Measurements from ENCODE around the gene HERC2.

The HERC2 gene

GRCh38 chr15:28109626-28110455 is 212.1 kb downstream of the HERC2 start:
- no peak for DNase-seq

- no peak for DNase-seq
Observed at GRCh38 chr15:28107904-28108275, 214.1 kb downstream of the HERC2 start.

GRCh38 chr15:28107111-28107903 is 214.7 kb downstream of the HERC2 start:
- DNase-seq: peak; percentile 11

GRCh38 chr15:28106294-28107110 is 215.5 kb downstream of the HERC2 start:
- peak; percentile 16 for DNase-seq

DNA sequence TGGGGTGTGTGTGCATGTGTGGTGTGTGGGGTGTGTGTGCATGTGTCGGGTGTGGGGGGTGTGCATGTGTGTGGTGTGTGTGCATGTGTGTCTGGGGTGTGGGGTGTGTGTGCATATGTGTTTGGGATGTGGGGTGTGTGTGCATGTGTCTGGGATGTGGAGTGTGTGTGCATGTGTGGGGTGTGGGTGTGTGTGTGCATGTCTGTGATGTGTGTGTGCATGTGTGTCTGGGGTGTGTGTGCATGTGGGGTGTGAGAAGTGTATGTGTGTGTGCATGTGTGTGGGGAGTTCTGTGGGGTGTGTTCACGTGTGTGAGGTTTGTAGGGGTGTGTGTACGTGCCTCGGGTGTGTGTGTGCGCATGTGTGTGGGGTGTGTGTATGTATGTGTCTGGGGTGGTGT is 216.2 kb downstream of the HERC2 start:
- no peak for DNase-seq

- DNase-seq: no peak
Observed at GRCh38 chr15:28105224-28105791, 216.7 kb downstream of the HERC2 start.

DNA sequence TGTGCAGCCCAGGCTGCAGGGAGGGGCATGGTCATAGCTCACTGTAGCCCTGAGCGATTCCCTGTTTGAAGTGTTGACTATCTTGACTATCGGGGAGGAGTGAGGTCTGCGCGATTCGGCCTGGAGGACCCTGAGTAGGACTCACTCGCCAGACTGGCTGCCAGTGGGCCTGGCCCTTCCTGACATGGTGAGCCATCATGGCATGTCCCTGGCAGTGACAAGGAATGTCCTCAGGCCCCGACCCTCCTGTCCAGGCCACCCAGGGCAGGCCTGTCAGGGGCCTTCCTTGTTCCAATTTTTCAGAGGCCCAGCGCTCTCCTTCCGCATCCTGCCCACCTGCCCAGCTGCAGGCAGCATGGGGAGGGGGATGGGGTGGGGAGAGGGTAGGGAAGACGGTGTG is 217.7 kb downstream of the HERC2 start:
- no peak for DNase-seq

DNA sequence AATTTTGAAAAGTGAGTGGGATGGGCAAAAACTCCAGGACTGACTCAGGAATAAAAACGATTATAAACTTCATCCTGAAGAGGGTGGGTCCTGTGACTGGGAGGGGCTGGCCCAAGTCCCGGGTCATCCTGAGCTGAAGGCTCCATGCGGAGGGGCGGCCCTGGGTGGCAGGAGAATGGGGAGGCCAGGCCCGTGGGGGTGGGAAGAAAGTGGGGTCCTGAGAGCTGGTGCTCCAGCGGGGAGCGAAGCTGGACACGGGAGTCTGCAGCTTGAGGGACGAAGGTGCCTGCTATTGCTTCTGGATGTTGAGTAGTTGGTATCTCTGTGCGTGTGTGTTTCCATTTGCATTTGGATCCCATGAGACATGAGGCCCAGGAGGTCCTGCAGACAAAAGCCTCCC is 218.1 kb downstream of the HERC2 start:
- no peak for DNase-seq

- DNase-seq: no peak
Observed at GRCh38 chr15:28101983-28102441, 220.0 kb downstream of the HERC2 start.

DNA sequence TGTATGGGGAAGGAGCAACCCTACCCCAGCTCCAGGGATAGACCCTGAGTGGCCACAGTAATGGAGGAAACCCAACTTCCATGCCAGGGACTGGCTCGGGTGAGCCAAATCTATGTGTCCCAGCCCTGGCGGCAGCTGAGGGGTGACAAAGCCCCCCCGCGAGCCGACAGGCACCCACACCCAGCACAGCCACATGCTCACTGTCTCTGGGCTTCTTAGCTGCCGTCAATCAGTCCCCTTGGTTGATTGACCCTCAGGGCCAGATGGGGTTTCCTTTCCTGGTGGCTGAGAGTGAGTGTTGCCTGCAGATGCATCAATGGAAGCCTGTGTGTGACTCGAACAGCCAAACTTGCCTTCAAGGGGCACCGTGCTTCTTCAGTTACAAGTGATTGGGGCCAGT is 220.8 kb downstream of the HERC2 start:
- DNase-seq: no peak

- DNase-seq: no peak
Observed at GRCh38 chr15:28100516-28101195, 221.3 kb downstream of the HERC2 start.

DNA sequence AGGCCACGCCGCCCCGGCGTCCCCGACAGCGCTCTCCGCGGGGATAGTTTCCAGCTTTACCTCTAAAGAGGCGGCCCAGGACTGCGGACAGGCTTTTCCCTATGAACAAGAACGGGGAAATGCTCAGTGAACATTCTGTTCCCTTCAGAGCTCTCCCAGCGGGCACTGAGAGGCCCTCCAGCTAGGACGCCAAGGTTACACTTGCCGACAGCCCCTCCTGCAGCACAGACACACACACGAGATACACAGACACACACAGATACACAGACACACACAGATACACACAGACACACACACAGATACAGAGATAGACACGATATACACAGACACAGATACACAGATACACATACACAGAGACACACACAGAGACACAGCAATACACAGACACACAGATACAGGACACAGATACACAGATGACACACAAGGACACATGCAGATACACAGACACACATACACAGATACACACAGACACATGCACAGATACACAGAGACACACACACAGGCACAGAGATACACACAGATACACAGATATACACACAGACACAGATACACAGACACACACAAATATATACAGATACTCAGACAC is 222.3 kb downstream of the HERC2 start:
- no peak for DNase-seq

DNA sequence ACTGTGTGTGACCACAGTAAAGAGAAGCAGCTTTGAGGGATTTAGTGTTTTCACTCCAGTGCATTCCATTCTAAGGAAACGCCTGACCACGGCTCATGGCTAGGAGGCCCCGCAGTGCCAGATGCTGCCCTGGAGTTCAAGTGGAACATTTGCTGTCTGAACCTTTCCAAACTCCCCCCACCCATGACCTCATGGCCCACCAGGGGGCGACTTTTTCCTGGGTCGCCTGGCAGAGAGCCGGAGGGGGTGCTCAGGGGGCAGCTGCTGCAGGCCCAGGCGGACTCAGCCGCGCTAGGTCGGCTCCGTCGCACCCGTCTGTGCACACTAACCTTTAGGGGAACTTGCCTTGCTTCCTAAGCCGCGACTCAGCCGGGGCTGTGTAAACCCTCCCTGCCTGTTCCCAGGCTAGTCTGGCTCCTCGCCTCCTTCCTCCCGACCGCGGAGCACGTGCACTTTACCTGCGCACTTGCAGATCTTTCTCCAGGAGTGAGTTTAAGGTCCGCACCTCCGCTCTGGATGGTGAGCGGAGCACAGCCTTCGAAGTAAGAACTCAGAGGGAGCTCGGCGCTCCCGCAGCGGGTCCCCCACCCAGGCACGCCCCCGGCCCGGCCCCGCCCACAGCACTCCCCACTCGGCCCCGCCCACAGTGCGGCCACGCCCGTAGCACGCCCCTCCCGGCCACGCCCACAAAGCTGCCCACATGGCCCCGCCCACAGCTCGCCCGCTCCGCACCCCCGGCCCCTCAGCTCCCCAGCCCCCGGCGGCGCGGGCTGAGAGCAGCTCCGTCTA is 223.0 kb downstream of the HERC2 start, which contains the start of gene OCA2:
OCA2 (minus strand) TSS at position 550 of the 789 bp plus-strand sequence. CDS start 17,441 bp downstream, outside the sequence.
- DNase-seq: peak; percentile 61

- DNase-seq: no peak
Observed at GRCh38 chr15:28098360-28098765, 223.6 kb downstream of the HERC2 start.

DNA sequence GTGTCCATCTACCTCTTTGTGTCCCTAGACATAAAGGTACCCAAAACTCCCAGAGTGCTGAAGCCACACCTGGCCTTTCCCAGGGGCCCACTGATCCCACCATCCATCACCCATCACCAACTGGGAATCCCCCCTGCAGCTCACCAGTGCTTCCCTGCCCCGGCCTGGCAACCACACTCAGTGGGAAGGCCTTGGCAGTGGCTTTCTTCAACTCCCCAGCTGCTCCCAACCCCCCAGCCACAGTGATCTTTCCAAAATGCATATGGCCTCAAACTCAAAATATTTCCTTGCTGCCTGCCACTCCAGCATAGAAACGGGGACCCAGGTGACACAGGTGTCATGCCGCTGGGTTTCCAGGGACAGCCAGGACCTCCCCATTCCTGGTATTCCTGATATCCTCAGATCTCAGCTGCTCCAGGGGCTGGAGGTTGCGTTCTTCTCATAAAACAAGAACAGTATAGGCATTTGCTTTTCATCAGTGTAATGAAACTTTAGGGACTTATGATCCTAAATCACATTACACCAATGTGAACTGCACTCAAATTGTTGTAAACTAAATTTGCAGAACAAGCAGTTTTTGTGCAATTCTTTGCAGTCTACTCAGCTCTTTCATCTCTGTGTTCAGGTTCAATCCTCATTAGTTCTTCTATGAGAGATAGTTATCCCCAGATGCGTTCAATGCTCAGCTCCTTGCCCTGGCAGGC is 224.2 kb downstream of the HERC2 start:
- no peak for DNase-seq

DNA sequence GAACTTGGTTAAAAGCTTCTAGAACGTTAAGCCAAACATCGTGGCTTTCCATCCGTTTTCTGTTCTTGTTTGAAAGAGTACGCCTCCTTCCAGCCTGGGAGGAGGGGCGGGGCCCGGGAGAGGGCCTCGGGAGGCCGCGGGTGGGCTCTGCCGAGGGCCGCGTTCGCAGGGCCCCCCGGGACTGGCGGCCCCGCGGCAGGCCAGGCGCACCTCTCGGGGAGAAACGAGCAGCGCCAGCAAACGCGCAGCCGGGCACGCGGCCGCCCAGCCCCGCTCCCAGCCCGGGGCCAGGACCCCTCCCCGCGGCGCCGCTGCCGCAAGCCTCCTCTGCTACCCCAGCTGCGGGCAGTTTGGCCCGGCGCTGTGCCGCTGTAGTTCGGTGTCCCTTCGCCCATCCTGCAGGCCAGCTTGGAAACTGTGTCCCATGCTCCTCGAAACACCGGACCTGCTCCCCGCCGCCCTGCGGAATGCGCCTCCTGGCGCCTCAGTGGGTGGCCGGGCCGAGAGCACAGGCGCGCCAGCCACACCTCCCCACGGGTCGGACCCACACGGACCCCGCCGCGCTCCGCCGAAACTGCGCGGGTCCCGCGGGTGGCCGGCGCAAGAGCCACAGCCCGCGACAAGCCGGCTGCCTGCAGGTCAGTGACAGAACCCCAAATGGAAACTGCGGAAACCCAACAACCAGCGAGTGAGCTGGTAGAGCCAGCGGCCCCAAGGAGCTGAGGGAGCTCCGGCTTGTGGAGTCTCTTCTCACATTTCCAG is 225.1 kb downstream of the HERC2 start:
- DNase-seq: no peak

DNA sequence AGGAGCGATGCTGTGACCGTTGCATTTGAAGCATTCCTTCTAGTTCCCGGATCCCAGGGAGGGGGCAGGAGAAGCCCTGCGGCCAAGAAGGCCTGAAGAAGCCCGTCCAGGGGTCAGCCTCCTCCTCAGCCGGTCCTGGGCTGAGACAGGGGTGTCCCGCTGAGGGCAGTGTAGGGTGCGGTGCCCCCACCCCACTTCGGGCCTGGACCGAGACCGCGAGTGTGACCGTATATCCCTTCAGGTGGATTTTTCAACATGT is 225.6 kb downstream of the HERC2 start:
- DNase-seq: no peak

DNA sequence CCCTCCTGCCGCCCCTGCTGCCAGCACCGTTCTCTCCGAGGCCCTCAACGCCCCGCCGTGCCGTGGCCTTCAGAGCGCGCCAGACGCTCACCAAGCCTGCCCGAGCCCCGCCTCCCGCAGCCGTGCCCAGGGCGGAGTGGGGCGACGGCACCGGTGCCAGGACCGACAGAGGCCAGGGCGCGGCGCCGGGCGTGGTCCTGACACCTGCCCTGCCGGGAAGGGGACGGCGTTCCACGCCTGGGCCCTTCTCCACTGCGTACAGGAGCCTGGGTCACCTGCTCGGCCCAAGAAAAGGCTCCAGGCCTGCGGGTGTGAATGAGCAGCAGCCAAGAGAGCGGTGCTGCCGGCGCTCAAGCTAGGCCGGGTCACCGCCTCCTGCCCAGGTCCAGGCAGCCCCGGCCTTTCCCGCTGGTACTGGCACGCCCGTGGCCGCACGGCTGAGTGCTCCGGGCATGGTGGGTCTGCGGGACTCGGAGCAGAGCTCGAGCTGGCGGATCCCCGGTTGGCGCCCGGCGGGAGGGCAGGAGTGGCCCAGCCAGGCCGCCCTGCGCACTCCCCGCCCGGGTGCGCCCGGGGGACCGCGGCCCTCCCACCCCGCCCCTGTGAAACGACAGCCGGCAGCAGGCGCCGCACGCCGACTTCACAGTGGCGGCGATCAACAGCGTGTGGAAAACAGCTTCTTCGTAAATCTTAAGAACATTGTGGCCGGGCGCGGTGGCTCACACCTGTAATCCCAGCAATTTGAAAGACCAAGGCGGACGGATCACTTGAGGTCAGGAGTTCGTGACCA is 227.1 kb downstream of the HERC2 start:
- DNase-seq: peak; percentile 34
